GM12878 (cell line): Measurements from ENCODE around the gene DMRTC2. TPM values are rescaled to one million over a fixed set of nuclear protein-coding genes. Genes with fewer than 3 reads are reported as not detected.

Experiments used
- ATF7 ChIP-seq: fragments of 450-650 bp; IDR thresholded peaks from 2 replicates; pipeline ENCODE4 v1.6.1; 2016; ENCODE audit warnings: low read depth, mild to moderate bottlenecking
- E2F8 ChIP-seq: fragments of 450-650 bp; IDR thresholded peaks from 2 replicates; pipeline ENCODE4 v1.6.1; 2018; ENCODE audit warnings: mild to moderate bottlenecking, low read depth, moderate library complexity; ENCODE audit not compliant: partially characterized antibody
- HCFC1 ChIP-seq: fragments of 150-350 bp; IDR thresholded peaks from 2 replicates; pipeline ENCODE4 v1.6.1; 2014; ENCODE audit warnings: low read length
- HDGF ChIP-seq: fragments of 450-650 bp; IDR thresholded peaks from 2 replicates; pipeline ENCODE4 v1.6.1; 2016; ENCODE audit warnings: antibody characterized with exemption
- KLF5 ChIP-seq: fragments of 450-650 bp; IDR thresholded peaks from 2 replicates; pipeline ENCODE4 v1.6.1; 2014; ENCODE audit warnings: mild to moderate bottlenecking; ENCODE audit not compliant: partially characterized antibody
- NR2C1 ChIP-seq: fragments of 450-650 bp; IDR thresholded peaks from 2 replicates; pipeline ENCODE4 v1.6.1; 2017; ENCODE audit warnings: antibody characterized with exemption, mild to moderate bottlenecking, moderate library complexity
- NR2F1 ChIP-seq: fragments of 450-650 bp; conservative IDR thresholded peaks from 2 replicates; pipeline ENCODE4 v1.6.1; 2017; ENCODE audit warnings: mild to moderate bottlenecking
- POLR2AphosphoS5 ChIP-seq: IDR thresholded peaks from 2 replicates; pipeline ENCODE4 v1.6.1; 2011; ENCODE audit warnings: mild to moderate bottlenecking, low read length, inconsistent platforms
- RUNX3 ChIP-seq: IDR thresholded peaks from 2 replicates; pipeline ENCODE4 v1.6.1; 2012; ENCODE audit warnings: low read length, inconsistent platforms
- SMAD1 ChIP-seq: fragments of 450-650 bp; IDR thresholded peaks from 2 replicates; pipeline ENCODE4 v1.6.1; 2018; ENCODE audit warnings: mild to moderate bottlenecking, low read depth; ENCODE audit not compliant: partially characterized antibody
- polyA plus RNA-seq, 11 experiments: library from polyadenylated mRNA; depleted of rRNA in 4 of 11; unstranded in 6 of 11; stranded (reverse) in 5 of 11; fragments of >200 nt; fragmentation: Nextera tagmentation in 4 of 11; fragmentation: Illumina TruSeq in 1 of 11; extraction: Ambion mirVana in 4 of 11; extraction: Trizol in 1 of 11; gene quantifications; 1 replicate in 1 of 11; 2 replicates in 10 of 11; pipeline versions ENCODE4 v1.2.1 to v1.2.3, GENCODE V29; 2011 to 2016; ENCODE audit warnings: inconsistent platforms in 2 of 11, missing spikeins in 2 of 11, low read depth in 1 of 11
- total RNA-seq, 4 experiments: library from RNA; depleted of rRNA in 3 of 4; stranded (reverse); fragments of >200 nt in 3 of 4; fragmentation: Illumina TruSeq in 1 of 4; extraction: Trizol in 1 of 4; gene quantifications; 2 replicates each; pipeline versions ENCODE4 v1.2.1 to v1.2.3, GENCODE V29; 2013 to 2021
- TF ChIP-seq, protein P1 (sequence below): fragments of 450-650 bp; IDR thresholded peaks from 2 replicates; pipeline ENCODE4 v1.6.1; 2016; ENCODE audit warnings: mild to moderate bottlenecking, moderate library complexity, borderline replicate concordance

DMRTC2 gene
- total and polyA plus RNA-seq, 10 of the 15 experiments (the other 5 are each of a cell fraction or from before 2014, with no cell fraction given) = not detected

DNA sequence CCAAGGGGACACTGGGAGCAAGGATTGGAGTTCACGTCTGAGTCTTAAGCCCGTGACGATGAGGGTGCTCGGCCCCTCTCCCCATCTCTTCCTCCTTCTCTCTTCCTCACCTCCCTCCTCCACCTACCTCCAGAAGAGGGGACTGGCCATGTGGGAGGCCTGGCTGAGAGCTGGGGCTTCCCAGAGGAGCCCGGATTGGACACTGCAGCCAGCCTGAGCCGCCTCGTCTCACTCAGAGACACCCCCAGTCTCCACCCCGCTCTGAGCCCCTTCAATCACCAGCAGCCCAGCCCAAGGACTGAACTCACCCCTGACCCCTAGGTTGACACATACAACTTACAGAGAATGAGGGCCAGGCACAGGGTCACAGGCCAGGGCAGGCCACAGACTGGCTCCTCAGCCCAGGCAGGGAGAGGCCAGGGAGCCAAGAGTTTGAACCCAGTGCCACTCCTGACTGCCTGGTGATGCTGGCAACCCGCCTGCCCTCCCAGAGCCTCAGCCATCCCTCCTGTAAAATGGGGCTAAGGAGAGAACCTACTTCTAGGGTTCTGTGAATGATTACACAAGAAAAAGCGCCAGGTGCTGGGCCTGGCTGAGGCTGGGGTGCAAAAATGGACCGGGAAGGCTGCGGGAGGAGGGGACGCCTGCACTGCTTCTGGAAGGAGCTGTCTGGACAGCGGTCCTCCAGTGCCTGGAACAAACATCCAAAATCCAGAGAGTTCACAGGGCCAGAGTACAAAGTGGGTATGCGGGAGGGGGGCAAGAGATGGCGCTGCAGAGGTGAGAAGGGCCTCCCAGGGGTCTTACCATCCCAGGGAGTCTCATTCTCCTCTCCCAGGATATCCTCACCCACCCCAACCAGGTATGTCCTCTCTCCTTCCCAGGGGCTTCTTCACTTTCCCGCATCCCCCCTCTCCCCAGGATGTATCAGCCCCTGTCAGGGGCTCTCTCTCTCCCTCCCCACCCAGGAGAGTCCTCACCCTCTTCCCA is 33.4 kb downstream of the DMRTC2 start (continued):
- TF ChIP-seq E2F8 = no peak
- TF ChIP-seq, protein P1, sequence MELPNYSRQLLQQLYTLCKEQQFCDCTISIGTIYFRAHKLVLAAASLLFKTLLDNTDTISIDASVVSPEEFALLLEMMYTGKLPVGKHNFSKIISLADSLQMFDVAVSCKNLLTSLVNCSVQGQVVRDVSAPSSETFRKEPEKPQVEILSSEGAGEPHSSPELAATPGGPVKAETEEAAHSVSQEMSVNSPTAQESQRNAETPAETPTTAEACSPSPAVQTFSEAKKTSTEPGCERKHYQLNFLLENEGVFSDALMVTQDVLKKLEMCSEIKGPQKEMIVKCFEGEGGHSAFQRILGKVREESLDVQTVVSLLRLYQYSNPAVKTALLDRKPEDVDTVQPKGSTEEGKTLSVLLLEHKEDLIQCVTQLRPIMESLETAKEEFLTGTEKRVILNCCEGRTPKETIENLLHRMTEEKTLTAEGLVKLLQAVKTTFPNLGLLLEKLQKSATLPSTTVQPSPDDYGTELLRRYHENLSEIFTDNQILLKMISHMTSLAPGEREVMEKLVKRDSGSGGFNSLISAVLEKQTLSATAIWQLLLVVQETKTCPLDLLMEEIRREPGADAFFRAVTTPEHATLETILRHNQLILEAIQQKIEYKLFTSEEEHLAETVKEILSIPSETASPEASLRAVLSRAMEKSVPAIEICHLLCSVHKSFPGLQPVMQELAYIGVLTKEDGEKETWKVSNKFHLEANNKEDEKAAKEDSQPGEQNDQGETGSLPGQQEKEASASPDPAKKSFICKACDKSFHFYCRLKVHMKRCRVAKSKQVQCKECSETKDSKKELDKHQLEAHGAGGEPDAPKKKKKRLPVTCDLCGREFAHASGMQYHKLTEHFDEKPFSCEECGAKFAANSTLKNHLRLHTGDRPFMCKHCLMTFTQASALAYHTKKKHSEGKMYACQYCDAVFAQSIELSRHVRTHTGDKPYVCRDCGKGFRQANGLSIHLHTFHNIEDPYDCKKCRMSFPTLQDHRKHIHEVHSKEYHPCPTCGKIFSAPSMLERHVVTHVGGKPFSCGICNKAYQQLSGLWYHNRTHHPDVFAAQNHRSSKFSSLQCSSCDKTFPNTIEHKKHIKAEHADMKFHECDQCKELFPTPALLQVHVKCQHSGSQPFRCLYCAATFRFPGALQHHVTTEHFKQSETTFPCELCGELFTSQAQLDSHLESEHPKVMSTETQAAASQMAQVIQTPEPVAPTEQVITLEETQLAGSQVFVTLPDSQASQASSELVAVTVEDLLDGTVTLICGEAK = no peak
- no peak; the same call in 1 of the 2 replicates for TF ChIP-seq HCFC1
- no peak for TF ChIP-seq KLF5
- peak; percentile 40 for TF ChIP-seq SMAD1
- TF ChIP-seq HDGF = 0 out of 2 replicates have a peak, but pooled peaks have one; percentile 50
- TF ChIP-seq RUNX3 = no peak
- TF ChIP-seq NR2F1 = peak; percentile 96
- TF ChIP-seq POLR2AphosphoS5 = peak; percentile 90
- TF ChIP-seq NR2C1 = peak; percentile 64
- TF ChIP-seq ATF7 = no peak
